Measurements from ENCODE around the gene CST4. TPM values are rescaled to one million over a fixed set of nuclear protein-coding genes. Genes with fewer than 3 reads are reported as not detected.
"Not testable (repeated sequence)": the region's sequence is repeated elsewhere in the genome, so short reads cannot be mapped to it uniquely, and the experiment has no call there.

The CST4 gene
- total RNA-seq, 1 experiment from 2014 or later: not detected

- H3K9me3 Mint-ChIP-seq; H3K4me3 Mint-ChIP-seq; POLR2A ChIA-PET; DNase-seq (ENCODE audit: low spot score); H3K27ac Mint-ChIP-seq; H3K36me3 Mint-ChIP-seq; ATAC-seq: not testable (repeated sequence)
- Mint-ChIP-seq H3K27me3 (ENCODE audit: low read depth) (peaks cover 17% of the 10 kb centered on the region), H3K4me1 (peaks cover 31% of the 10 kb centered on the region)
- CTCF ChIA-PET: interaction anchor here (1.1 kb wide), 1 partner anchor 194 kb away, joined by 4 read pairs; no protein-coding TSS in a partner anchor
- TF ChIP-seq GABPB1 (CRISPR knock-in tag; IDR thresholded peaks at IDR 0.05): 0 out of 2 replicates have a peak, but pooled peaks have one; percentile 1
Measured at GRCh38 chr20:23635768-23636090, 53.1 kb downstream of the CST4 start.

Other genes starting within 250 kb of the CST4 start
- not detected in 3 replicates for gene CSTL1, start 249.4 kb downstream of the CST4 start, total RNA-seq (2021)
- not detected in 3 replicates for gene CST11, start 236.2 kb downstream of the CST4 start, total RNA-seq (2021)
- not detected in 3 replicates for gene CST8, start 197.9 kb downstream of the CST4 start, total RNA-seq (2021)
- not detected in 3 replicates for gene CST9L, start 120.6 kb downstream of the CST4 start, total RNA-seq (2021)
- gene CST9, start 83.1 kb downstream of the CST4 start, total RNA-seq (2021): not detected in 3 replicates
- gene CST3, start 51.1 kb downstream of the CST4 start, total RNA-seq (2021): 52.1 to 68.5 TPM (median 60.8 TPM) in 3 replicates
- 4.5 to 6.2 TPM (median 5.8 TPM) in 3 replicates for gene CST1, start 61.9 kb upstream of the CST4 start, total RNA-seq (2021)
- gene CST2, start 137.7 kb upstream of the CST4 start, total RNA-seq (2021): not detected in 3 replicates
- gene CST5, start 190.7 kb upstream of the CST4 start, total RNA-seq (2021): not detected in 3 replicates

Data from WTC11 (cell line).